Measurements from ENCODE around the gene RWDD1. TPM values are rescaled to one million over a fixed set of nuclear protein-coding genes. Genes with fewer than 3 reads are reported as not detected.
A peak's percentile ranks its signal among the peaks of the same experiment; 100 is the strongest.
"Not testable (repeated sequence)": the region's sequence is repeated elsewhere in the genome, so short reads cannot be mapped to it uniquely, and the experiment has no call there.

RWDD1 gene
- total and polyA plus RNA-seq, 9 donors, result 52.3 to 65.7 (median 56.8) TPM

DNA sequence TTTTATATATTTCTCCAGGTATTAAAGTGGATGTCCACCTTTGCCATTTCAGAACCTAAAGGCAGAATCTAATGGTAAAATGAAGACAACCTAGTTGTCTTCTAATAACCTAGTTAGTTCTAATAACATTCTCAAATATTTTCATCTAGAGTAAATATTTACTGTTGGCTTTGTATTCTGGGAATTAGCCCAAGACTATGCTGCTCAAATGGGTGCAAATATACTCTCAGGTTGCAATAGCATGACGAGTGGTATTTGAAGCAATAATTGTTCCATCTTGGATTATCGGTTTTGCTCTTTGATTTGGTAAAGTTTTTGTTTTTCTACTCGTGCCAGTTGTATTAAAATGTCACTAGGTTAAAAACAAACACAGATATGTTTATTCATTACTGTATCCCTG lies 23.9 kb downstream of the RWDD1 start:
- WGBS (ENCODE audit: insufficient coverage), result no CpG with 5 or more reads among the region's 3 CpGs
- no peaks in the 10 kb centered on the region for H3K9me3 ChIP-seq (replicated peaks; ENCODE audit: control insufficient read depth, low read depth, low read length)
- no peak overlapping the region for H3K27ac ChIP-seq (ENCODE audit: low read length)
- H3K4me1 ChIP-seq (ENCODE audit: control insufficient read depth, insufficient read depth, low read length), result no peaks in the 10 kb centered on the region
- no peaks in the 10 kb centered on the region for H3K27me3 ChIP-seq (ENCODE audit: control insufficient read depth, insufficient read depth, low read length)
- no peak overlapping the region for H3K4me3 ChIP-seq (ENCODE audit: low read length)
- peaks cover 16% of the 10 kb centered on the region for H3K36me3 ChIP-seq (ENCODE audit: control insufficient read depth, insufficient read depth, low read length)
- no peak for DNase-seq

DNA sequence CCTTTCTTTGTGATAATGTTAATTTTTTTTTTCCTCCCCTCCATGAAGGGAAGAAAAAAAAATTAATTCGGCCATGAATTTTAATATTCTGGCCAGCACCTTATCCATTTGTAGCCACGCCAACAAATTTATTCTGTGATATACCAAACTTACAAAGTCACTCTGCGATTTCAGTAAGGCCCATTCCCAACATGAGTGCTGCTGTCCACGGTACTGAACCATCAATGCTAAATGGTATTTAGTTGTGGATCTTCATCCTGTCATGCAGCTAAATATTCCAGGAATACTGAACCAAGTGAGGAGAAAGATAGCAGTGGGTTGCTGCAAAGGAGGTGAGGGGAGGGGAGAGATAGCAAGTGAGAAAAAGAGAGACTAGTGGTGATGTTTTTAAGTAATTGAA lies 25.5 kb downstream of the RWDD1 start:
- H3K36me3 ChIP-seq (ENCODE audit: control insufficient read depth, insufficient read depth, low read length), result peaks cover 12% of the 10 kb centered on the region

DNA sequence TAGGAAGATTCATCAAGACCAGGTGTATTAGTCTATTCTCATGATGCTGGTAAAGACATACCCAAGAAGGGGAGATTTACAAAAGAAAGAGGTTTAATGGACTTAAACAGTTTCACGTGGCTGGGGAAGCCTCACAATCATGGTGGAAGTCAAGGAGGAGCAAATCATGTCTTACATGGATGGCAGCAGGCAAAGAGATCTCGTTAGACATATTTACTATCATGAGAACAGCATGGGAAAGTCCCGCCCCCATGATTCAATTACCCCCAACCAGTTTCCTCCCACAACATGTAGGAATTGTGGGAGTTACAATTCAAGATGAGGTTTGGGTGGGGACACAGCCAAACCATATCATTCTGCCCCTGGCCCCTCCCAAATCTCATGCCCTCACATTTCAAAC lies 32.6 kb downstream of the RWDD1 start:
- not testable (repeated sequence) for H3K27me3 ChIP-seq (ENCODE audit: control insufficient read depth, insufficient read depth, low read length); H3K9me3 ChIP-seq (replicated peaks; ENCODE audit: control insufficient read depth, low read depth, low read length); H3K4me1 ChIP-seq (ENCODE audit: control insufficient read depth, insufficient read depth, low read length); H3K36me3 ChIP-seq (ENCODE audit: control insufficient read depth, insufficient read depth, low read length); DNase-seq; H3K4me3 ChIP-seq (ENCODE audit: low read length); H3K27ac ChIP-seq (ENCODE audit: low read length)
- WGBS (ENCODE audit: insufficient coverage), result 83% methylated on average over 1 of the region's 3 CpGs

More for the DNA sequence above, 25.5 kb downstream of the RWDD1 start:
- Histone ChIP-seq H3K9me3 (replicated peaks; ENCODE audit: control insufficient read depth, low read depth, low read length) (no peaks in the 10 kb centered on the region), H3K27me3 (ENCODE audit: control insufficient read depth, insufficient read depth, low read length) (no peaks in the 10 kb centered on the region), H3K4me1 (ENCODE audit: control insufficient read depth, insufficient read depth, low read length) (no peaks in the 10 kb centered on the region), H3K27ac (ENCODE audit: low read length) (no peak overlapping the region), H3K4me3 (ENCODE audit: low read length) (no peak overlapping the region)
- WGBS (ENCODE audit: insufficient coverage), result no CpG with 5 or more reads among the region's 4 CpGs
- DNase-seq, result peak; percentile 44

DNA sequence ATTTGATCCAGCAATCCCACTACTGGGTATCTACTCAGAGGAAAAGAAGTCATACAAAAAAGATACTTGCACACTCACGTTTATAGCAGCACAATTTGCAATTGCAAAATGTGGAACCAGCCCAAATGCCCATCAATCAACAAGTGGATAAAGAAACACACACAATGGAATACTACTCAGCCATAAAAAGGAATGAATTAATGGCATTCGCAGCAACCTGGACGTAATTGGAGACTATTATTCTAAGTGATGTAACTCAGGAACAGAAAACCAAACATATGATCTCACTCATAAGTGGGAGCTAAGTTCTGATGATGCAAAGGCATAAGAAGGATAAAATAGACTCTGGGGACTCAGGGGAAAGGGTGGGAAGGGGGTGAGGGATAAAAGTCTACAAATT lies 33.6 kb downstream of the RWDD1 start:
- WGBS (ENCODE audit: insufficient coverage), result no CpG with 5 or more reads among the region's 3 CpGs

DNA sequence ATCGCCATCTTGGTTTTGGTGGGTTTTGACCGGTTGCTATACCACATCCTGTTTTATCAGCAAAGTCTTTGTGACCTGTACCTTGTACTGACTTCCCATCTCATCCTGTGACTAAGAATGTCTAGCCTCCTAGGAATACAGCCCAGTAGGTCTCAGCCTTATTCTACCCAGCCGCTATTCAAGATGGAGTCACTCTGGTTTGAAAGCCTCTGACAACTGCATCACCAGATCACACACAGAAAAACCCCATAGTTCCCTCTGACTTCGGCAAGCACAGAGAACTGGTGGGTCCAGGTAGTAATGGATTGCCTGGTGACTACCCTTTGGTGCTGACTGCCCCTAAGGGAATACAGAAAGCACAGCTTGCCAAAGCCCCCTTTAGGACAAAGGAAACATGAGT lies 34.6 kb downstream of the RWDD1 start:
- 100% methylated on average over 1 of the region's 4 CpGs for WGBS (ENCODE audit: insufficient coverage)
- Histone ChIP-seq H3K27me3 (ENCODE audit: control insufficient read depth, insufficient read depth, low read length) (no peaks in the 10 kb centered on the region), H3K36me3 (ENCODE audit: control insufficient read depth, insufficient read depth, low read length) (no peaks in the 10 kb centered on the region), H3K4me3 (ENCODE audit: low read length) (no peak overlapping the region), H3K9me3 (replicated peaks; ENCODE audit: control insufficient read depth, low read depth, low read length) (no peaks in the 10 kb centered on the region), H3K4me1 (ENCODE audit: control insufficient read depth, insufficient read depth, low read length) (no peaks in the 10 kb centered on the region), H3K27ac (ENCODE audit: low read length) (no peak overlapping the region)
- no peak for DNase-seq

More for the DNA sequence above, 33.6 kb downstream of the RWDD1 start:
- not testable (repeated sequence) for H3K9me3 ChIP-seq (replicated peaks; ENCODE audit: control insufficient read depth, low read depth, low read length); H3K4me3 ChIP-seq (ENCODE audit: low read length); H3K27me3 ChIP-seq (ENCODE audit: control insufficient read depth, insufficient read depth, low read length); DNase-seq; H3K4me1 ChIP-seq (ENCODE audit: control insufficient read depth, insufficient read depth, low read length); H3K36me3 ChIP-seq (ENCODE audit: control insufficient read depth, insufficient read depth, low read length); H3K27ac ChIP-seq (ENCODE audit: low read length)

DNA sequence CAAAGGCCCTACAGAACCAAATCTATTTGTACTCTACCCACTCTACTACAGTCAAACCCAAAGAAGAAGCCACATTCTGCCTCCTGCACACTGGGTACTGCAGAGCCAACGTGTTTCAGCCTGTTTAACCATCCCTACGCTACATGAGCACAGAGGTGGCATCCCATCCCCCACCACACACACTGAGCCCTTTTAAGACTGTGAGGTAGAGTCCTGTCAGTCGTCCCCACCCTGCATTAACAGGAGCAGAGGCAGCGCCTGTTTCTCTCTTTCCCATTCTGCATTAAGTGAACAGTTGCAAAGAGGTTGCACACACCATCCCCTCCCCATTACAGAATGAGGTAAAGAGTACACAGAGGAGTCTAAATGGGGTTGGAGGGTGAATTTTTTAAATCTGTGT lies 39.8 kb downstream of the RWDD1 start:
- Histone ChIP-seq H3K9me3 (replicated peaks; ENCODE audit: control insufficient read depth, low read depth, low read length) (no peaks in the 10 kb centered on the region), H3K36me3 (ENCODE audit: control insufficient read depth, insufficient read depth, low read length) (no peaks in the 10 kb centered on the region), H3K27ac (ENCODE audit: low read length) (no peak overlapping the region), H3K4me3 (ENCODE audit: low read length) (no peak overlapping the region), H3K4me1 (ENCODE audit: control insufficient read depth, insufficient read depth, low read length) (no peaks in the 10 kb centered on the region), H3K27me3 (ENCODE audit: control insufficient read depth, insufficient read depth, low read length) (no peaks in the 10 kb centered on the region)
- 50% methylated on average over 2 of the region's 4 CpGs for WGBS (ENCODE audit: insufficient coverage)
- no peak for DNase-seq

DNA sequence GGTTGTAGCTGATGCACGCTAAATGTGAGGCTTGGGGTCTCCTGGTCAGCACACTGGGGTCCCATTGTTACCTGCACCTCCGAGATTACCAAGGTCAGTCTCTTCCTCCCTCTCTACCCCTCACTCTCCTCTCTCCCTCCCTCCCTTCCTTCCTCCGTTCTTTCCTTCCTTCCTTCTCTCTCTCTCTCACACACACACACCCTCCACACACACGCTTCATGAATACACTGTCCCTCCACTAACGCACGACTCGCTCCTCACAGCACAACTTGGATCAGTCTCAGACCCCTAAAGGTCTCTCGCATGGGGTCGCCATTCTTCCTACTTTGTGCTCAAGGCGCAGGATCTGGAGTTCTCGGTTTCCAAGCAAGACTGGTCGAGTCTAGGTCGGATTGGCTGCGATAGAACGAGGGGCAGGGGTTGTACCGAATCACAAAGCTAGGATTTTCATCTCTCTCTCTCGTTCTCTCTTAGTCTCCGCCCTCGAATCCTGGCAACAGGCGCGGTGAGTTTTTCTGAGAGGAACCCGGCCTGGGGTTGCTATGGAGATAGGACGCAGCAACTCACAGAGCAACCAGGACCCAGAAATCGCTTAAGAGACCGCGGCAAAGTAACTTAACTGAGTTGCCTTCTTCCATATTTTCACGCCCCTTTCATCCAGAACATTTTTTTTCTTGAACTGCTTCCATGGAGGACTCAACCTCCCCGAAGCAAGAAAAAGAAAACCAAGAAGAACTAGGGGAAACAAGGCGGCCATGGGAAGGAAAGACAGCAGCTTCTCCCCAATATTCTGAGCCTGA lies 44.8 kb downstream of the RWDD1 start, which contains the start of gene RSPH4A:
TSS of gene RSPH4A (plus strand) at position 543 of the 800 bp plus-strand sequence. CDS start at position 688, 145 bp downstream.
- peak within 1 kb of the TSS; percentile 62 for H3K27ac ChIP-seq (ENCODE audit: low read length)

DNA sequence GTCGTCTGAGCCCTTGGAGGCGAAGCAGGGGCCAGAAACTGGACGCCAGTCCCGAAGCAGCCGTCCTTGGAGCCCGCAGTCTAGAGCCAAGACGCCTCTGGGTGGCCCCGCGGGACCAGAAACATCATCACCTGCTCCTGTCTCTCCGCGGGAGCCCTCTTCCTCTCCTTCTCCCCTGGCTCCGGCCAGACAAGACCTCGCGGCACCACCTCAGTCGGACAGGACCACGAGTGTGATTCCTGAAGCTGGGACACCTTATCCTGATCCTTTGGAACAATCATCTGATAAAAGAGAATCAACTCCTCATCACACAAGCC lies 45.4 kb downstream of the RWDD1 start:
- H3K27ac ChIP-seq (ENCODE audit: low read length), result no peak overlapping the region
- DNase-seq, result no peak

More for the DNA sequence above, 44.8 kb downstream of the RWDD1 start, which contains the start of gene RSPH4A:
- Histone ChIP-seq H3K36me3 (ENCODE audit: control insufficient read depth, insufficient read depth, low read length) (no peaks in the 10 kb centered on the region), H3K4me1 (ENCODE audit: control insufficient read depth, insufficient read depth, low read length) (peaks cover 7% of the 10 kb centered on the region), H3K27me3 (ENCODE audit: control insufficient read depth, insufficient read depth, low read length) (no peaks in the 10 kb centered on the region), H3K9me3 (replicated peaks; ENCODE audit: control insufficient read depth, low read depth, low read length) (no peaks in the 10 kb centered on the region), H3K4me3 (ENCODE audit: low read length) (peak within 1 kb of the TSS; percentile 51)
- peak; percentile 99 for DNase-seq
- 0% methylated on average over 26 of the region's 29 CpGs for WGBS (ENCODE audit: insufficient coverage)

DNA sequence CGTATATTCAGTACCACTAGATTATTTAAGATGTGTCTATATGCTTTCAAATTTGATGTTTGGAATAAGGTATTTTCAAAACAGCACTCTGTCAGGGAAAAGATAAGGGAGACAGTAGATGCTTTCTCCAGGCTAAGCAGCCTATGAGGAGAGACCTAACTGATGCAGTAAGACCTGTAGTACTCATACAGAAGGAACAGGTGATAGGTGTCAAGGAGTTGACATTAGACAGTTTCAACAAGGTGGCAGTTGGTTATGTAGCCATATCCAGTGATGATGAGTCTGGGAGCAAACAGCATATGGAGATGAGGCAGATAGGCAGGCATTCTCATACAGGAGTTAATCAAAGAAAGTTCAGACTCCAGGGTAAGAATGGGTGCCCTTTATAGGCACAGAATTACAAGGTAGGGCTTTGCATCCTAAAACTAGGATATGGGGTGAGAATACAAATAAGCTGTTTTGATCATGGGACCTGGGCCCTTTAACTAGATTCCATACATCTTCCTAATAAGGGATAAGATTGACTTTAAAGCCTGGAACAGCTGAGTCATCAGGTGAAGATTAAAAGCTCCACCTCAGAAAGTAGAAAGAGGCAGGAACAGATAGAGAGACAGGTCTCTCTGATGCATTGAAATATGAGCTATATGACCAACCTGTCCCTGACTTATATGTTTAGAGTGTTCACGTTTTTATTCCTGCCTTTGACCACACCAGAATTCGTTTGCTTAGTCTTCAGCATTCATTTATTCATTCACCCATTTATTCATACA lies 52.9 kb downstream of the RWDD1 start:
- H3K27ac ChIP-seq (ENCODE audit: low read length), result no peak overlapping the region
- H3K4me1 ChIP-seq (ENCODE audit: control insufficient read depth, insufficient read depth, low read length), result no peaks in the 10 kb centered on the region
- DNase-seq, result no peak
- no peak overlapping the region for H3K4me3 ChIP-seq (ENCODE audit: low read length)
- no peaks in the 10 kb centered on the region for H3K9me3 ChIP-seq (replicated peaks; ENCODE audit: control insufficient read depth, low read depth, low read length)
- H3K27me3 ChIP-seq (ENCODE audit: control insufficient read depth, insufficient read depth, low read length), result no peaks in the 10 kb centered on the region
- WGBS (ENCODE audit: insufficient coverage), result no CpG with 5 or more reads among the region's 3 CpGs
- no peaks in the 10 kb centered on the region for H3K36me3 ChIP-seq (ENCODE audit: control insufficient read depth, insufficient read depth, low read length)

More for the DNA sequence above, 45.4 kb downstream of the RWDD1 start:
- Histone ChIP-seq H3K9me3 (replicated peaks; ENCODE audit: control insufficient read depth, low read depth, low read length) (no peaks in the 10 kb centered on the region), H3K4me1 (ENCODE audit: control insufficient read depth, insufficient read depth, low read length) (peaks cover 7% of the 10 kb centered on the region), H3K27me3 (ENCODE audit: control insufficient read depth, insufficient read depth, low read length) (no peaks in the 10 kb centered on the region), H3K36me3 (ENCODE audit: control insufficient read depth, insufficient read depth, low read length) (no peaks in the 10 kb centered on the region), H3K4me3 (ENCODE audit: low read length) (peak overlapping the region; percentile 51)
- WGBS (ENCODE audit: insufficient coverage), result 1% methylated on average over 15 of the region's 16 CpGs

DNA sequence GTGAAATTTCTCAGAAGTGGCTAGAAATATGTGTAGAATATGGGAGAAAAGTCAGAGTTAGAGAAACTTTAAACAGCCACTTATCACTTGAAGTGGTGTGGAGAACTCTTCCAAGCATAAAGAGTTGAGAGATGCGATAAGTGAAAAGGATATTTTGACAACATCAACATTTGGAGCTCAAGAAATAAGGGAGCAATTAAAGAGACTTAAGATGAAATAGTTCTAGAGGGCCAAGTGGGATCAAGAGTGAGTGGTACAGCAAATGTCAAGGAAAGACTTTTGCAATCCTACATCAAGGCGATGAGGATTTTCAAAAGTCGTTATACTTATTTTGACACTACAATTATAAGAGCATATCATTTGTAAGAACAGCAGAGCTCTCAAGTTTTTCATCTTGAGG lies 54.6 kb downstream of the RWDD1 start:
- no peaks in the 10 kb centered on the region for H3K27me3 ChIP-seq (ENCODE audit: control insufficient read depth, insufficient read depth, low read length)
- no peak overlapping the region for H3K4me3 ChIP-seq (ENCODE audit: low read length)
- H3K9me3 ChIP-seq (replicated peaks; ENCODE audit: control insufficient read depth, low read depth, low read length), result no peaks in the 10 kb centered on the region
- DNase-seq, result no peak
- no peaks in the 10 kb centered on the region for H3K4me1 ChIP-seq (ENCODE audit: control insufficient read depth, insufficient read depth, low read length)
- no peaks in the 10 kb centered on the region for H3K36me3 ChIP-seq (ENCODE audit: control insufficient read depth, insufficient read depth, low read length)
- no peak overlapping the region for H3K27ac ChIP-seq (ENCODE audit: low read length)
- no CpG with 5 or more reads among the region's 3 CpGs for WGBS (ENCODE audit: insufficient coverage)

All from muscle of leg (tissue), 11 donors.